Measurements from ENCODE around the gene ZNF75A. TPM values are rescaled to one million over a fixed set of nuclear protein-coding genes. Genes with fewer than 3 reads are reported as not detected.

The ZNF75A gene
- 22.3 and 28.1 TPM in 2 replicates for total RNA-seq

DNA sequence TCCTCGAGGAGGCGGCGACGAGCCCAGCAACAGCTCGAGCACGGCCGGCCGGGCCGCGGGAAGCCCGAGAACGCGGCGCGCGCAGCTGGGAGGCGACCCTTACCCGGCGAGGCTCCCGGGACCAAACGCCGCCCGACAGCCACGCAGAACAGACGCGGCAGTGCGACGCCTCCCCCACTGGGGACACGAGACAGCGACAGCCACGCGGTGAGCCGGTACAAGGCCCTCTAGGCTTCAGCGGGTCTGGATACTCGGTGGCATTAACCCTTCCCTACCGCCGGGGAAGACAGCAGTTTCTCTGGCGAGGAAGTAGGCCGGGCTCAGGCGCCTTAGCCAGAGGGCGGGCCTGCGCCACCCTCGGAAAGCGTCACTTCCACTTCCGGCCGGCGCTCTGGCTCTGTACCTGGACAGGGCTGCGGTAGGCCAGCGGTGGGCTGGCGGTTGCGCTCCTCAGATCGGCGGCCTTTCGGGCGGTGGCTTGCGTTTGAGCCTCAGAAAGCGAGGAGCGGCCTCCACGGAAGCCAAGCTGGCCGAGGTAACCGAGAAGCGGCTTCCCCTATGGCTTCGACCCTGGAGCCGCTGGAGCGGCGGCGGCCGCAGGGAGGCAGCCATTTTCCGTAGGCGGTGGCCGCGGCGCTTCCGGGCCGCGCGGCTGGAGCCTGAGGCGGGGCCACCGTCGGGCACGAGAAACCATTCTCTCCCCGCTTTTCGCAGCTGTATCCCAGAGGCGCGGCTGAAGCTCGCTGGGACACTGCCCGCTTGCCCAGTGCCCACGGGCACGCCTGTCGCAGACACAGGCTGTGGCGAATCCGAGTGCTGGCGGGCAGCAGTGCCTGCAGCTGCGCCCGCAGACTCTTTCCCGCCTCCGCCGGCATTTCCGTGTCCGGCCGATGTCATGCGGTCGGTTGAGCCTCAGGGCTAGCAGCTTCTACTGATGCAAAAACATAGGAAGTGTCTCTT lies at the start of gene ZNF75A, which contains the start of gene TIGD7:
ZNF75A (plus strand) TSS at position 389 of the 960 bp plus-strand sequence. CDS start 2,932 bp downstream, outside the sequence.
TIGD7 (minus strand) TSS at position 322 of the 960 bp plus-strand sequence. CDS start 4,816 bp downstream, outside the sequence.

DNA sequence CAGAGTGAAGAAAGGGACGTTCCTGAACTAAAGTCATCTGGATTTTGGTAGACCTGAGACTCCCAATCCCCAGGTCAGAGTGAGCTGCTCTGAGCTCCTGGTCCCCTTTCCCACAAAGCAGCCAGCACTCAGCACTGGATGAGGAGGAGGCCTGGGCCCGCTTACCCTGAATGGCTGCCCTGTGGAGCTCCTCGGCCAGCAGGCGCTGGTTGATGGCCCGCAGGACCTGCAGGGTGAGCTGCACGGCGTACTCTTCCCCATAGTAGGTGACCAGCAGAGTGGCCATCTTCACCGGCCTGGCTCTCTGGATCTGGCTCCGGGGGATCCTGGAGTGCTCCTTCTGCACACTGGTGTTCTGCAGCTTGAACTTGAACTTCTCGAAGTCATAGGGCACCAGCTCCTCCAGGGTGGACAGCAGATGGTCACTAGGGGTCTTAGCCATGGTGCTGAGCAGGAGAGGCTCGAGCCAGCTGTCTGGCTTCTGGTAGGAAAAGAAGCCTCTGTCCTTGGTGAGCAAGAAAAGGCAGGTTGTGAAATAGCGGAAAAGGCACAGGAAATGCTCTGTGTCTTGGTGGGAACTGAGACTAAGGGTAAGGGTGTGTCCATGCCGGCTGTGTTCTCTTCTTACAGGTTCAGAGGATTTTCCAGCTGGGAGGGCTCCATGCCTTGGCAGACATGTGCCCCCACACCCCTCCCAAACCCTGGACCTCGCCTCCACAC lies 49.0 kb upstream of the ZNF75A start, which contains the start of gene MEFV:
MEFV (minus strand) TSS at position 488 of the 720 bp plus-strand sequence; CDS start at position 442, 46 bp downstream.

DNA sequence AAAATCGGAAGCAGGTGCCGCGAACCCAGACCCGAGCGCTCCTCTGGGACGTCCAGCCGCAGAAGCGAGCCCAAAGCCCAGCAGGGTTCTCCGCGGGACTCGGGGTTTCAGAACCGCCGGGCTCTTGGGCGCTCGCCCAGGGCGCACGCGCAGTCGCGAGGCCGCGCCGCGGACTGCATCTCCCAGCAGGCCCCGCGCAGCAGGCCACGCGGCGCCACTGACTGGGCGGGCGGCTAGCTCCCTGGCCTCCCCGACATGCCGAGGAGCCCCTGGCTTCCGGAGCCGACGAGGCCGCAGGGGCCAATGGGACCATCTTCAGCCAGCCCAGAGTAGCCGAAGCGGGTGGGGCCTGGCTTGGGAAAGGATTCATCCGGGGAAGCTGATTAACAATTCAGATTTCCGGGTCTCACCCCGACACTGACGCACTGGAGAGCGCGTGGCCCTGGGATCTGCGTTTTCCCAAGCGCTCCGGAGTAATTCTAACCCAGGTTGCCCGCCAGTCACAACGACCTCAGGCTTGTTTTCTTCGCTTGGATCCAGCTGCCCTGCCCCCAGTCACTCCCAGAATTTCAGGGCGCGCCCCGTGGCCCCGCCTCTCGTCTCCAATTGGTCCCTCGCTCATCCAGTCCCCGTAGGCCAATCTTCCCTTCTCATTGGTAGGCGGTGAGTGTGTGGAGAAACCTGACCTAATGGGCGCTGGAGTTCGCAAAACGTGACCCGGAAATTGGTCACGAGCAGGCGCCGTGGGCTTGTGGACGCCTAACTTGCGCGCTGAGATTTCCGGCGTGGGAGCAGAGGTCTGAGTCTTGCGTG lies 22.4 kb upstream of the ZNF75A start, which contains the start of gene ZNF263:
ZNF263 (plus strand) TSS at position 762 of the 813 bp plus-strand sequence. CDS start 328 bp downstream, outside the sequence.

DNA sequence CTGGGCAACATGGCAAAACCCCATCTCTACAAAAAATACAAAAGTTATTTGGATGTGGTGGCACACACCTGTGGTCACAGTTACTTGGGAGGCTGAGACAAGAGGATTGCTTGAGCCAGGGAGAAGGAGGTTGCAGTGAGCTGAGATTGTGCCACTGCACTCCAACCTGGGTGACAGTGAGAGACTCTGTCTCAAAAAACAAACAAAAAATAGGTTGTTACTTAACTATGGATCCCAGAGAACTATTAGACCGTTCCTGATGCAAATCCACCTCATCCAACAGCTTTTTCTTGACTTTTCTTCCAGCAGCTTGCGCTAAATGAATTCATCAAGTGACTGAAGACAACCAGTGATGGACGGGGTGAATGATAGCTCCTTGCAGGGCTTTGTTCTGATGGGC lies 50.3 kb downstream of the ZNF75A start, which contains the start of gene OR2C1:
OR2C1 (plus strand) TSS at position 301 of the 400 bp plus-strand sequence; CDS start at position 353, 52 bp downstream.

Other genes with a start within 250 kb of the ZNF75A start
- 3.7 and 21.7 TPM in 2 replicates for gene IL32, start 239.9 kb upstream of the ZNF75A start, total RNA-seq
- not detected in 2 replicates for gene ZSCAN10, start 206.2 kb upstream of the ZNF75A start, total RNA-seq
- gene ZNF205, start 192.9 kb upstream of the ZNF75A start, total RNA-seq = 17.9 and 20.0 TPM in 2 replicates
- gene ZNF213, start 170.5 kb upstream of the ZNF75A start, total RNA-seq = 8.3 and 11.4 TPM in 2 replicates
- not detected in 2 replicates for gene OR1F1, start 117.3 kb upstream of the ZNF75A start, total RNA-seq
- gene ZNF200, start 70.3 kb upstream of the ZNF75A start, total RNA-seq = 12.9 and 14.0 TPM in 2 replicates
- gene MEFV, start 48.9 kb upstream of the ZNF75A start, total RNA-seq = not detected in 2 replicates
- gene ZNF263, start 22.0 kb upstream of the ZNF75A start, total RNA-seq = 49.5 and 54.7 TPM in 2 replicates
- 2.4 and 3.6 TPM in 2 replicates for gene TIGD7, start 67 bp upstream of the ZNF75A start, total RNA-seq
- 0.22 TPM in 1 of 2 replicates, not detected in the other for gene OR2C1, start 50.4 kb downstream of the ZNF75A start, total RNA-seq
- 9.8 and 11.6 TPM in 2 replicates for gene ZSCAN32, start 95.5 kb downstream of the ZNF75A start, total RNA-seq
- gene ZNF174, start 95.7 kb downstream of the ZNF75A start, total RNA-seq = 5.0 and 9.3 TPM in 2 replicates
- 4.2 and 5.6 TPM in 2 replicates for gene ZNF597, start 138.0 kb downstream of the ZNF75A start, total RNA-seq
- gene NAA60, start 138.2 kb downstream of the ZNF75A start, total RNA-seq = 15.5 and 17.3 TPM in 2 replicates
- not detected in 2 replicates for gene C16orf90, start 190.0 kb downstream of the ZNF75A start, total RNA-seq
- 11.0 and 20.8 TPM in 2 replicates for gene CLUAP1, start 195.5 kb downstream of the ZNF75A start, total RNA-seq